Measurements from ENCODE around the gene EIF2S3.
"Not testable (repeated sequence)": the region's sequence is repeated elsewhere in the genome, so short reads cannot be mapped to it uniquely, and the experiment has no call there.

EIF2S3 gene

DNA sequence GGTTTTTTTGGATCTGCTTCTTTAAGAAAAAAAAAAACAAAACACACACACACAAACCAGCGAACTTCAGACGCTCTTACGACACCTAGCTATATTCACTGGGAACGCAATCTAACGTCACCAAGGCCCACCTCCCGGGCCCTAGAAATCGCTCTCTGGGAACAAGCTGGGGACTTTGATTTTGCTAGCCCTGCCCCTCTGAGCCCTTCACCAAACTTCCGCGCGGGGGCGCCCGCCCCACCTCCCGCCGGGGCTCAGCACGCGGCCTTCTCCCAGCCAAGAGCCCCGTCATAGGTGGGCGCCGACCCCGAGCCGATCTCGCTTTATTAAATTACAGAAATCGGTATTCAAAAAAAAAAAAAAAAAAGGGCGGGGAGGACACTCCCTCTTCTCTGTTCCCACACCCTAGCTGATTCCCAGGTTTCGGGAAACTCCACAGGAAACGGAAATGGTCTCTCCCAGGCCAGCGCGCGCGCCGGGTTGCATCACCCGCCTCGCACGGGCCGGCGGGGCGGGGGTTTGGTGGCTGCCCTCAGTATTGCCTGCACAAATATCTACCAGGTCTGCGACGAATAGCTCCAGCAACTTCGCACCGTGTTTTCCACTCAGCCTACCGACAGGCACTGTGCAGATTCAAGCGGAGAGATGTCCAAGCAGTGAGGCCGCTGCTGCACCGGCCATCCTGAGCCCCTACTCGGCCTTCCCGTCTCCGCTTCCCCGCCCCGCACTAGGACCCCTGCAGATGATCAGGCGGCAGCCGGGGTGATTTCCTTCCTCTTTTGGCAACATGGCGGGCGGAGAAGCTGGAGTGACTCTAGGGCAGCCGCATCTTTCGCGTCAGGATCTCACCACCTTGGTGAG, at the start of gene EIF2S3:
TSS of gene EIF2S3 (plus strand) at position 775 of the 861 bp plus-strand sequence. CDS start at position 788, 13 bp downstream.
- peak; percentile 92 for DNase-seq

DNA sequence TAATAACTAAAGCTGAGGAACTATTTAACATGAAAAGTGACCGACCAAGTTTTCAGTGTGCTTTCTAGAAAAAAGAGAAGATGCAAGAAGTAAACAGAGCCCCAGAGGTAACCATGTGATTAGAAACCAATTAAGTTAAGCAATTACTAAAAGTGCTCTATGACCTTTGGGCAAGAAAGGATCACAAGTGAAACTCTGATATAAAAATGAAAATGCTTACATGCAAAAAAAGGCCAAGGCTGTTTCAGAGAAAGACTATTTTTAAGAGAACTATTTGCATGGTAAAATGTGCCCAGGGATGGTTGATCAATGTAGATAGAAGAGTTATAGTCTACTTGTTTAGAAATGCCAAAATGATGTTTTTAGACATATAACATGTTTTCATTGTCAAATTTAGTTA, 49.7 kb upstream of the EIF2S3 start:
- DNase-seq, result no peak

DNA sequence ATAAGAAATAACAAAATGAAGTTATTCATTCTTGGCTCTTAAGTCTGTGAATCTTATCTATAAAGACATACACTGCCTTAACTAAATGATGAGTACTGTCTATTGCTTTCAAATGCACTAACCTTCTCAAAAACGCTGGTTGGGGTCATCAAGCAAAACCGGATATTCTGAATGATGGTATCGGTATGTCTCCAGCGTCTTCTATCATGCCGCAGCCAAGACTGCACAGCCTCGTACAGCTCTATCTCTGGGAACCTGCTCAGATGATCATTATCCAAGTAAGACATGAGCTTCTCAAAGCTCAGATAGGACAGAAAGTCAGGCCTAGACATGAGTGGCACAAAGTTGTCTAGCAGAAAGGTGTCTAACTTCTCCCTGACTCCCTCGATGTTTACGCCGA, 48.9 kb upstream of the EIF2S3 start:
- DNase-seq, result no peak

DNA sequence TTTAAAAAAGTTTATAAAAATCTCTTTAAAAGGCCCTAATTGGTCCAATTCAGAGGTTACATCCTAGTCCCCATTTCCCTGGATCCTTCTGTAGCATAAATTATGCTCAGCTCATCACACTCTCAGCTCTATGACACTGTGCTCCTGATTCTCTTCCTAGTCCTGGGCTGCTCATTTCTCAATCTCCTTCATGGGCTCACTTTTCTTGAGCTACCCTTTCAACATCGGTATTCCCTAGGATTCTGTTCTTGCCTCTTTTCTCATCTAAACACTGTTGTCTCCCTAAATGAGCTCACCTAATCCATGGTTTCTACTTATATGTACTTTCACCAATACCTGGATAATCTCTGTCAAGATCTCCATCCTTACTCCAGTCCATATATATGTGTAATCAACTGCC, 42.5 kb upstream of the EIF2S3 start:
- DNase-seq, result no peak

DNA sequence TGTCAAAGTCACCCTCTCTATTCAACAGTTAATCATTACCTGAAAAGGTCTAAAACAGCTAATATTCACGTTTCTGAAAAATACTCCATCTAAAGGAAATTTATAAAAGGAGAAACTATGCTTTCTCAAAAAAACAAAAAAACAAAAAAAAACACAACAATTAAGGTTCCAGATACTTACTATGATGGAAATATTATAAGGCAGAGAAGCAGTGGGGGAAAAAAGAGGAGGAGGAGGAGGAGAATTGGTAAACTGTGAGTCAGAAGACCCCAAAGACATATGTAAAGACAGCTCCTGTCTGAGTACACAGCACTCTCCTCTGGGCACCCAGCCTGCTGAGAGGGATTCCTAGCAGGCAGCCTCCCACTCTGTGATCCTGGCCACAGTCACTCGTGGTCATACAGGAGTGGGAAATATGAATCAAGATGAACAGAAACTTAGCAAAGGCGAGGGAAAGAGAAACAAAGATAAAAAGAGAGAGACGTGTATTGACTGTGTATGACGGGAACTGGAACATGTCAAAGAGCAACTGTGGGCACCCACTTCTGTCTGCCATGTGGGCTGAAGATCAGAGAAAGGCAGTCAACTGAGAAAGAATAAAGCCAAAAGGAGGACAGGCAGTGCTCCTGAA, 40.3 kb upstream of the EIF2S3 start:
- DNase-seq, result no peak

DNA sequence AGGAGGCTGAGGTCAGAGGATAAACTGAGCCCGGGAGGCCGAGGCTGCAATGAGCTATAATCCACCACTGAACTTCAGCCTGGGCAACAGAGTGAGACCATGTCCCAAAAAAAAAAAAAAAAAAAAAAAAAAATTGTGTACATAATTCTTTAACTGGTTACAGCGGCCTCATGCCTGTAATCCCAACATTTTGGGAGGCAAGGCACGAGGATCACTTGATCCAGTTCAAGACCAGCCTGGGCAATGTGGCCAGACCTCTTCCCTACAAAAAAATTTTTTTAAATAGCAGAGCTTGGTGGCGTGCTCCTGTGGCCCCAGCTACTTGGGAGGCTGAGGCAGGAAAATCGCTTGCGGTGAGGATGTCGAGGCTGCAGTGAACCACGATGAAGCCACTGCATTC, 37.1 kb upstream of the EIF2S3 start:
- DNase-seq, result no peak

DNA sequence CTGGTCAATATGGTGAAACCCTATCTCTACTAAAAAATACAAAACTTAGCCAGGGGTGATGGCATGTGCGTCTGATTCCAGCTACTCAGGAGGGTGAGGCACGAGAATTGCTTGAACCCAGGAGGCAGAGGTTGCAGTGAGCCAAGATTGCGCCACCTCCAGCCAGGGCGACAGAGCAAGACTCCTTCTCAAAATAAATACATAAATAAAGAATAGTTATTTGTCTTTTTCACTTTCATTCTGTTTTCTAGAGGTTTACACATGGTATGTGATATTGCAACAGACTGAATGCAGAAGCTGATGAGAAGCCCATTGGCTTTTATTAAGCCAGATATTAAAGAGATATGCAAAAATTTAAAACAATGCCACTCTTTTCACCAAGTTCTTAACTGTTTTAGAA, 35.9 kb upstream of the EIF2S3 start:
- DNase-seq, result no peak

DNA sequence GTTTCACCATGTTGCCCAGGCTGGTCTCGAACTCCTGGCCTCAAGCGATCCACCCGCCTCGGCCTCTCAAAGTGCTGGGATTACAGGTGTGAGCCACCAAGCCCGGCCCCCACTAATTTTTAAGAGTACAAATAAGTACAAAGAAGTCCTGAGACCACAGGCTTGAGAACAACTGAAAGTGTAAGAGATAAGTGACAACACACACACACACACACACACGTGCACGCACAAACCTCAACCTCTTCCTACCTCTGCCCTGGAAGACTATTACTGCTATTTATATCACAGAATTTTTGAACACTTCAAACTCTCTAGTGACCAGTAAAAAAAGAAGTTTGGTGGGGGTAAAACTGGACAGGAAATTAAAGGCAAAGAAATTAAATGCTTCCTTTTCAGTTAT, 35.3 kb upstream of the EIF2S3 start:
- DNase-seq, result no peak

DNA sequence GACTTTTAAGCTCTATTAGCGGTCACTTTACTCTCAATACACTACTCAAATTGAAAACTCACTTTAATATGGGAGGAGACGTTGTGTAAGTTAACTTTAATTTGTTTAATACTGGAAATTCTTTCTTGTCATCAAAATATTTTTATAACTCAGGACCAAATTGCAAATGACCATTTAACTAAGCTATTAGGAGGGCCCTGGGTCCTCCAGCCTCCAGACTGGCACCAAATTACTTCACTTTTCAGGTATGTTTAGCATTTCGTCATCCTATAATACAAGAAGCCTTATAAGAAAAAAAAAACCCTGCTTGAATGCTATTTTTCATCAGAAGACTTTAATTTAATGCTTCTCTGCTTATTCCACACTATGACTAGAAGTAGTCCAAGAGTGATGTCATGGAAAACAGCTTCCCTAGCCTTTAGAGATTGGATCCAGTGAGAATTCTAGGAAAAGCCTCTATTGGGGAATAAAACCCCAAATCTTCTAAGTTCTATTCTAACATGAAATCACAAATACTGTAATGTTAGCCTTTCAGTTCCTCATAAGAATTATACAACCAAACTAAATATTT, 34.4 kb upstream of the EIF2S3 start:
- DNase-seq, result peak; percentile 8

DNA sequence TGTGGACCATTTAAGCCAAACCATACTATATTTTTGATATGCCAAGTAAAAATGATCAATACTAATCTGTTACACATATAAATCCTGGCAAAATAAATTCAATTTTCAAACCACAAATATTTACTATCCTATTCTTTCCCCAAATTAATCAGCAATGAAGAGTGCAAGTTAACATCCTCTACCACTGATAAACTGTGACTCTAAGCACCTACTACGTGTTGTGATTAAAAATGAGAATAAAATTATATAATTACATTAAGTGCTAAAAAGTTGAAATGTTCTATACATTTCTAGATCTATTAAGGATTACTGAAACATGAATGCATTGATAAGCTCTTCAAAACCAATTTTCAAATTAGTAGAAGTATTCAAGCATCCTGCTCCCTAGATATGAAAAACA, 31.2 kb upstream of the EIF2S3 start:
- DNase-seq, result no peak

DNA sequence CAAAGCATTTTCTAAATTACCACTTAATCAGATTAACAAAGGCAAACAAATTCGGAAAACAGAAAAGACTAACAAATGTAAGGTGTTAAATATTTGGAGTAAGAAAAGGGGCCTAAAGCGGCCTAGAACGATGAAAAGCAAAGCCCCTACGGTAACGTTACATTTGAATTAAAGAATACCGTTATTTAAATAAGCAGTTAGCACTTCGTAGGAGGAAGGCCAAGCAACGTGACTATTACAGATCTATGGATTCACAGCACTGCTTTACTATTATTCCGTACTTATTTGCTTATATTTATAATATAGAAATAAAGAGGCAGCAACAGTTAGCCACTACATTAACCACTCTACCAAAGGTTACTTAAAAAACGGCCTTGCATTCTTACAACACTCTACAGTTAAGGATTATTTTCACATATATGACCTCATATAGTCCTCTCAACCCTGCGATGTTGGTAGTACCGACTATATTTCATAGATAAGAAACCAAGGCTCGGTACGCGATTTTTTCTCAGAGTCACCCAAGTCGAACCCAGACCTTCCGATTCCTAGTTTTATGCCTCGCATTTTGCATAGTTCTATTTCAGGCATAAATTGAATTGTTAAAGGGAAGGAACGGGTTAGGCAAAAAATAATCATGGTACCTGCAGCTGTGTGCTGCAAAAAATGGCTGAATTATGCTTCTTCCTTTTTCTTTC, 30.6 kb upstream of the EIF2S3 start:
- no peak for DNase-seq

DNA sequence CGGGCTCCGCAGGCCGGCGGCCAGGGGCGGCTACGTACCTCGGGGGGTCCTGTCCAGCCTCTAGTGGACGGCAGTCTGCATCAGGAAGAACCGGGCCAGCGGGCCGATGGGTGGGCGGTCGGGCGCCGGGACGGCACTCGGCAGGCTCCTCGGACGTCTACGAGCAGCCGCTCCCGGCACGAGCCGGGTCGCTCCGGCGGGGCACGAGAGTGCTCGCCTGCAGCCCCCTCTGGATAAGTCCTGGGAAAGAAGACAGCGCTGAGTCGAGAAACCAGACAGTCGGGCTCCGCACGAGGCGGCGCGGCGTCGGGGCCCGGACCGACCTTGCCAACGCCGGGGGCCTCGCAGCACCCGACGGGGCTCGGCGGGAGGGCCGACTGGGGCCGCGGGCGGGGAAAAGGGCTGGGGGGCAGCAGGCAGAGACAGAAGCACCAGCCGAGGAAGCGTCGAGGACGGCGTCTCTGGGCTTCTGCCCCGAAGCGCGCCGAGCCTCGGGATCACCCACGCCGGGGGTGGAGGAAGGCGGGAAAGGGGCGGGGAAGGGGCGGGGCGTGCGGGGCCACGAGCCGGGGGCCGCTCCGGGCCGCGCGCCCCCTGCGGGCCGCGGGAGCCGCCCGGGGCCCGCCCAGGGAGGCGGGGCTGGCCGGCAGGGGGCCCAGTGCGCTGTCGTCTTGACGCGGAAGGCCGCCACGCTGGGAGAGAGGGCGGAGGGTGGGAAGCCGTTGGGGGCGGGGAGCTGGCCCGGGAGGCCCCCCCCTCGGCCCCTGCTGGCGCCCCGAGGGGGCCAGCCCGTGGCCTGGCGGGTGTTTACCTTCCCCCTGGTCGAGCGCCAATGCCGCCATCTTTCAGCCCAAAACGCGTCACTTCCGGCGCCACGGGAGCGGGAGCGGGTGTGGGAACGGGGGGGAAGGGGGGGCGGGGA, 29.7 kb upstream of the EIF2S3 start:
- peak; percentile 86 for DNase-seq

DNA sequence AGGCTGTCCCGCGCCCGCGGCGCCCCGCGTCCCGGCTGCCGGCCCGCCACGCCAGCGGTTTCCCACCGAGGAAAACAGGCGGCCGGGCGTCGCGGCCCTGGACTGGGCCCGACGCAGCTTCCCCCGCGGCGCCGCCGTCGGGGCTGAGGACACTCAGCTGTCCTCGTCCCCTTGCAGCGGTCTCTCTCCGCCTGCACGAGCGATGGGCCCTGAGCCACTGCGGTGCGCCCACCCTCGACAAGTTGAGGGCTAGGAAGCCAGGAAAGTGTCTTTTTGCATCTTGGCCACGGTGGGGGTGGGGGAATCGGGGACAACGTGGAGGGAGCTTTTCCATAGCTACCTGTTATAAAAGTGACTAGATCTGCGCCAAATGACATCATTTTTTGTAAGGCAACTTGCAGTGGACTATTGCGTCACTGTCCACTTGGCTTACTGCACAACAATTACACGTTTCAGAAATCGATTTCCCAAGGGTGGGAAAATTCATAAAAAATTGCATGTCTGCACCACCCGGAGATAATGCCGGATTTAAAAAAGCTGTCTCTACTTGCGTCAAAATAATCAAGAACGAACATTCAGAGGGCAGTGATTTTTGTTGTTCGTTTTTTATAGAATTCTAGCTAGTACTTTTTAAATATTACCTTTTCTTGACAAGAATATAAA, 28.9 kb upstream of the EIF2S3 start:
- peak; percentile 55 for DNase-seq

DNA sequence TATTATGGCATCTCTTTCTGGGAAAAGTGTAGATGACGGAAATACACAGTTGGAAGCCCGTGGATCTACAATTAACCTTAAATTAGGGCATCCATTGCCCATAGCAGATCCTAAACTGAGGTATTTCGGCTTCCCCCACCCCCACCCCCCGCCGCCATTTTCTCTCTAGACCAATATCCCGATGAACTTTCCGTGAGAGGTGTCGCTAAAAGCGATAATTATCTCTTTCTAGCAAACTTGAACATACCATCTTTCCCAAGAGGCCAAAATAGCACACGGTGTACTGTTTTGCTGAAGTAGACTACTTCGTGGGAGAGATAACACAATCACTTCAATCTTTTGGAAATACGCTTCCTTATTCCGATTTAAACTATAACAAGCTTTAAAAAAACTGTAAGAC, 28.3 kb upstream of the EIF2S3 start:
- no peak for DNase-seq

DNA sequence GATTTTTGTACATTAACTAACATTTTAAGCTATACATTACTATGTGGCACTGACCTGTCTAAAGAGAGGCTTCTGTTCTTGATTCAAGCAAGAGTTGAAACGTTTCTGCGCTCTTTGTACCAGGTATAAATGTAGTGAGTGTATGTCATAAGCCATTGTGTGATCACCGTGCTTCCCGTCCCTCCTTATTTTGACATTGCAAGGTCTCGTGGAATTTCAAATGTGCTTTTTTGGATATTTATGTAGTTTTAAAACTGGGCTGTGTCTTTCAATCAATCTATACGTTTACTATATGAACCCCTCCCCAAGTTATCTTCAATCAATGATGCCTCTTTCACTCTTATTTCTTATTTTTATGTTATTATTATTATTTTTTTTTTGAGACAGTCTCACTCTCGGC, 27.7 kb upstream of the EIF2S3 start, which contains the start of gene KLHL15:
TSS of gene KLHL15 (minus strand) at position 101 of the 400 bp plus-strand sequence. CDS start 20,493 bp downstream, outside the sequence.
- DNase-seq, result no peak

DNA sequence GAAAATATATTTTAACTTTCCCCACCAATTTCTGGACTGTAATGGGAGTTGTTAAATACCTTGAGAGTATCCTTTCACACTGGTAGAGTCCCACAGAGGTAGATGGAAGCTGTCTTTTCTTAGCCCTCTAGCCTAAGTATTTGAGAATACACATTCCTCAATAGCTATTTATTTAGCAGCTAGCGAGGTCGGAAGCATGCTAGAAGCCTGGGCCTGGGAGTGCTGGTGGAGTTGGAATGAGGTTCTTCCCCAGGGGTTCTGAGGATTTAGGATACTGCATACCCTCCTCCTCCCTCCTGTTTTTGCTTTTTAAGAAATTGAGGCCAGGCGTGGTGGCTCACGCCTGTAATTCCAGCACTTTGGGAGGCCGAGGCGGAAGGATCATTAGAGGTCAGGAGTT, 26.8 kb upstream of the EIF2S3 start:
- no peak for DNase-seq

DNA sequence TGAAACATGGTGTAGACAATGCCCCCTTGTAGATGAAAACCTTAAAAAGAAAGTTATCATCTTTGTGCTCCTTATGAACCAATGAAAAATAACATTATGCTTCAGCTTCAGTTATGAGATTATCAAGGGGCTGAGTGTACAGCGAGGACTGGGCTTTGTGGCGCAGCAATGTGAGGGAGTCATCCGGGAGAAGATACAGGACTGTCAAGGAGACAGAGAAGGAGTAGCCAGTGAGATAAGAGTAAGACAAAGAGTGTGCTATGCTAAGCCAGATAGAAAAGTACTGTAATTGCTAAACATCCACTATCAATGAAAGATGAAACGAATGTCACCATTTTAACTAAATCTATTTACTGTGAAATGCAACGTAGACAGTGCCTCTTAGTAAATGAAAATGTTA, 24.2 kb upstream of the EIF2S3 start:
- DNase-seq, result no peak

DNA sequence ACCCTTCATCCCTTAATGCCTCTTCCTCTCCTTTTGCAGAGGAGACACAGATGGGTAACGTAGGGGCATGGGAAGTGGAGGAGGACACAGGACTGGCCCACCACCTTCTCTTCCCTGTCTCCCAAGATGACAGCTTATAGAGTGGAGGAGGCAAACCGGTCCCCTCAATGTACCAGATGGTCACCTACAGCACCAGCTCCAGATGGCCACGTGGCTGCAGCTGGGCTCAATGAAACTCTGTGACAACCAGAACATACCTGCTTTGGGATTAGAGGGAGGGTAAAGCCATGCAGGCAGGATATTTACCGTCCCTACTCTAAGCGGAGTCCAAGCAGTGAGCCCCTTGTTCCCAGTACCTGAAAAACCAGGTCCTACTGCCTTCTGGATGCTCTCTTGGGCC, 20.3 kb upstream of the EIF2S3 start:
- DNase-seq, result no peak

DNA sequence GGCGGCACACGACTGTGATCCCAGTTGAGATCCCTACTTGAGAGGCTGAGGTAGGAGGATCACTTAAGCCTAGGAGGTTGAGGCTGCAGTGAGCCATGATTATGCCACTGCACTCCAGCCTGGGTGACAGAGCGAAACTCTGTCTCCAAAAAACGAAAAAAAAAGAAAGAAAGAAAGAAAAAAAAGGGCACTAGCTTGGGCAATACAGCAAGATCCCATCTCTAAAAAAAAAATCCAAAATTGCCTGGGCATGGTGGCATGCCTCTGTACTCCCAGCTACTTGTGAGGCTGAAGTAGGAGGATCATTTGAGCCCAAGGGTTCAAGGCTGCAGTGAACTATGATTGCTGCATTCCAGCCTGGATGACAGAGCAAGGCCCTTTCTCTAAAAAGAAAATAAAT, 17.0 kb upstream of the EIF2S3 start:
- DNase-seq, result no peak

DNA sequence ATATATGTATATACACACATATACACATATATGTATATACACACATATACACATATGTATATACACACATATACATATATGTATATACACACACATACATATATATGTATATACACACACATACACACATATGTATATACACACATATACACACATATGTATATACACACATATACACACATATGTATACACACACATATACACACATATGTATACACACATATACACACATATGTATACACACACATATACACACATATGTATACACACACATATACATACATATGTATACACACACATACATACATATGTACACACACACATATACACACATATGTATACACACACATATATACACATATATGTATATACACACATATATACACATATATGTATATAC, 8.7 kb upstream of the EIF2S3 start:
- DNase-seq, result not testable (repeated sequence)

DNA sequence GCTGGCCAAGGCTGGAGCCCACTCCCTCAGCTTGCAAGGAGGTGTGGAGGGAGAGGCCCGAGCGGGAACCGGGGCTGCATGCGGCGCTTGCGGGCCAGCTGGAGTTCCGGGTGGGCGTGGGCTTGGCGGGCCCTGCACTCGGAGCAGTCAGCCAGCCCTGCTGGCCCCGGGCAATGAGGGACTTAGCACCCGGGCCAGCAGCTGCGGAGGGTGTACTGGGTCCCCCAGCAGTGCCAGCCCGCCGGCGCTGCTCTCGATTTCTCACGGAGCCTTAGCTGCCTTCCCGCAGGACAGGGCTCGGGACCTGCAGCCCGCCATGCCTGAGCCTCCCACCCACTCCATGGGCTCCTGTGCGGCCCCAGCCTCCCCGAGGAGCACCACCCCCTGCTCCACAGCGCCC, 5.1 kb upstream of the EIF2S3 start:
- DNase-seq, result not testable (repeated sequence)

Measured in HCEC 1CT (cell line).